ENCODE measurements around the gene FRRS1L. TPM values are rescaled to one million over a fixed set of nuclear protein-coding genes. Genes with fewer than 3 reads are reported as not detected.

The FRRS1L gene
- total and polyA plus RNA-seq, 2 donors (not counting 1 experiment from before 2014, with no cell fraction given), result 0.08 to 0.17 TPM

DNA sequence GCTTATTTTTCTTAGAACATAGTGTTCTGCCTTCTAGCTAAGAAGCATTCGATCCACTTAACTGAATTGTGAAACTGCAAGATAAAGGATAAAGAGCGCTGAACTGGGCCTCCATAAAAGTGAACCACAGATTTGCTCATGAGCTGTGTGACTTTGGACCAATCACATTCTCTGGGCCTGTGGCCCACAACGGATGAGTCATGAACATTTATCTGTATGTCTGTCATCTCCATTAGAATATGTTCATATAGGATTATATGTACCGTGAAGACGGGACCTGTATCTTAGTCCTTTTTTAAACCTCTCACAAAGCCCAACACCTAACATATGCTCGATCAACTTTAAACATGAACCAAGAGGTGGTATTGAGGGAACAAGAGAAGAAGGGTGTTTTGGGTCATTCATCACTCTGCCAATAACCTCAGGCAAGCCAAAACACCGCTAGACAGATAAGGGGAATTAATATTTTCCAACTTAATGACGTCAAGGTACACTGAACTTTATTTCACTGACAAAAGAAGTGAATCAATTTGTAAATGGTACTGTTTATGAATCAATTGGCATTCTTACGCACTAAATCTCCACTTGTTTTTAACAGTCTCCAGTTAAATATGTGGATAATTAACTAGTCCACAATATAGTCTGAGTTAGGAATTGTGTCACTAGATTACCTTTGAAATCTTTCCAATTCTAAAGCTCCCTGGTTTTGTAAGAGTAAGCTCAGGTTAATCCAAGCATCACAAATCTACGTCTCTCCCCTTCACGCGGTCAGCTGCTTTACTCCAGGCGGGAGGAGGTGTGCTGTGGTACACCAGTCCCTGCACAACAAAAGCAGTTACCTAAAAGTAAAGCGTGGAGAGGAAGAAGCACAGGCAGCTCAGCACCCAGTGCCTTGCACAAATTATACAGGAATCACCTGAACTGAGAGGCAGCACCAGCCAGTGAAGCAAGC lies 48.9 kb downstream of the FRRS1L start:
- peak overlapping the region; percentile 77 for H3K9ac ChIP-seq (ENCODE audit: insufficient read depth, low read length)
- no peaks in the 10 kb centered on the region for H4K20me1 ChIP-seq (ENCODE audit: control insufficient read depth, extremely low read depth, insufficient read depth, low read length)
- H3K36me3 ChIP-seq (ENCODE audit: control insufficient read depth, insufficient read depth, low read length), result no peaks in the 10 kb centered on the region
- TF ChIP-seq CTCF (conservative IDR thresholded peaks at IDR 0.05 in 1 of 2, IDR thresholded peaks at IDR 0.05 in 1 of 2; ENCODE audit: low read depth in 1 of 2, low read length in 2 of 2), result no peak
- no peak for TF ChIP-seq EZH2 (IDR thresholded peaks at IDR 0.05; ENCODE audit: low read length, missing control alignments)
- peak overlapping the region; percentile 74 to 88 (median 82) for H3K4me3 ChIP-seq (replicated peaks in 1 of 4; ENCODE audit: control extremely low read depth in 1 of 4, insufficient read depth in 1 of 4, low read depth in 3 of 4, low read length in 4 of 4)
- H3K4me2 ChIP-seq (ENCODE audit: extremely low read depth, insufficient read depth, low read length), result peak overlapping the region; percentile 85
- no peak overlapping the region for H2AFZ ChIP-seq (ENCODE audit: low read length)
- no peaks in the 10 kb centered on the region for H3K9me3 ChIP-seq (ENCODE audit: control insufficient read depth, insufficient read depth, low read depth, low read length)
- peak; percentile 87 to 95 for DNase-seq (ENCODE audit: low read depth in 2 of 2)
- H3K79me2 ChIP-seq (ENCODE audit: control insufficient read depth, insufficient read depth, low read length), result peaks cover 63% of the 10 kb centered on the region
- H3K27me3 ChIP-seq (ENCODE audit: control insufficient read depth, insufficient read depth, low read length), result no peaks in the 10 kb centered on the region
- H3K4me1 ChIP-seq (ENCODE audit: control insufficient read depth, extremely low read depth, insufficient read depth, low read length), result peaks cover 2% of the 10 kb centered on the region
- peak overlapping the region; percentile 48 for H3K27ac ChIP-seq (ENCODE audit: insufficient read depth, low read length)

DNA sequence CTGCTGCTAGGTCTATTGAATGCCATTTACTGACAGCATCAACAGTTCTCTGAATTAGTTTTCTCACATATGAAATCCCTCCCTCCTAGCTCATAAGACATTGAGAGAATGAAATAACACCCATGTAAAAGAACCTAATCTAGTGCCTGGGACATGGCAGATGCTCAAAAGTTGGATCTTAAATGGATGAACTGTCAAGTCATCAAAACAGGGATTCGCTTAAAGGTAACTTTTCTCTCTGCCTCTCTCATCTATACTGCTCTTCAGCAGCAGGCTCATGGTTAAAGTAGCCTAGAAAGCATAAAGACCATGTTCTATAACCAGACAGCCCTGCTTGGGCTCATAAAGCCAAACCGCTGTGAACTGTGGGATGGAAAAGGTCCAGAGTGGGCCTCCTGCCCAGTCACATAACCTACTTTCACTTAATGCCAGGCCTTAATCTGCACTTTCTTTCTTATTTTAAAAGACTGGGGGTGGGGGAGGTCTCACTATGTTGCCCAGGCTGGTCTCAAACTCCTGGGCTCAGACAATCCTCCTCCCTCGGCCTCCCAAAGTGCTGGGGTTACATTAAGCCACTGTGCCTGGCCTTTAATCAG lies 51.0 kb downstream of the FRRS1L start:
- Histone ChIP-seq H4K20me1 (ENCODE audit: control insufficient read depth, extremely low read depth, insufficient read depth, low read length) (no peaks in the 10 kb centered on the region), H2AFZ (ENCODE audit: low read length) (no peak overlapping the region), H3K9ac (ENCODE audit: insufficient read depth, low read length) (no peak overlapping the region), H3K36me3 (ENCODE audit: control insufficient read depth, insufficient read depth, low read length) (no peaks in the 10 kb centered on the region), H3K27me3 (ENCODE audit: control insufficient read depth, insufficient read depth, low read length) (no peaks in the 10 kb centered on the region), H3K9me3 (ENCODE audit: control insufficient read depth, insufficient read depth, low read depth, low read length) (no peaks in the 10 kb centered on the region), H3K79me2 (ENCODE audit: control insufficient read depth, insufficient read depth, low read length) (peaks cover 81% of the 10 kb centered on the region), H3K27ac (ENCODE audit: insufficient read depth, low read length) (no peak overlapping the region), H3K4me1 (ENCODE audit: control insufficient read depth, extremely low read depth, insufficient read depth, low read length) (peaks cover 3% of the 10 kb centered on the region), H3K4me2 (ENCODE audit: extremely low read depth, insufficient read depth, low read length) (no peak overlapping the region), H3K4me3 (replicated peaks in 1 of 4; ENCODE audit: control extremely low read depth in 1 of 4, insufficient read depth in 1 of 4, low read depth in 3 of 4, low read length in 4 of 4) (no peak overlapping the region)
- no peak for TF ChIP-seq EZH2 (IDR thresholded peaks at IDR 0.05; ENCODE audit: low read length, missing control alignments)
- no peak for TF ChIP-seq CTCF (conservative IDR thresholded peaks at IDR 0.05 in 1 of 2, IDR thresholded peaks at IDR 0.05 in 1 of 2; ENCODE audit: low read depth in 1 of 2, low read length in 2 of 2)
- peak; percentile 51 for DNase-seq (ENCODE audit: low read depth in 2 of 2)

GRCh38 chr9:109114670-109115069 lies 52.4 kb downstream of the FRRS1L start:
- H3K9ac ChIP-seq (ENCODE audit: insufficient read depth, low read length), result no peak overlapping the region
- no peaks in the 10 kb centered on the region for H3K9me3 ChIP-seq (ENCODE audit: control insufficient read depth, insufficient read depth, low read depth, low read length)
- no peak overlapping the region for H3K27ac ChIP-seq (ENCODE audit: insufficient read depth, low read length)
- no peaks in the 10 kb centered on the region for H4K20me1 ChIP-seq (ENCODE audit: control insufficient read depth, extremely low read depth, insufficient read depth, low read length)
- no peak overlapping the region for H3K4me3 ChIP-seq (replicated peaks in 1 of 4; ENCODE audit: control extremely low read depth in 1 of 4, insufficient read depth in 1 of 4, low read depth in 3 of 4, low read length in 4 of 4)
- H3K27me3 ChIP-seq (ENCODE audit: control insufficient read depth, insufficient read depth, low read length), result no peaks in the 10 kb centered on the region
- no peak overlapping the region for H2AFZ ChIP-seq (ENCODE audit: low read length)
- H3K4me1 ChIP-seq (ENCODE audit: control insufficient read depth, extremely low read depth, insufficient read depth, low read length), result peaks cover 8% of the 10 kb centered on the region
- DNase-seq (ENCODE audit: low read depth in 2 of 2), result peak; percentile 57 to 77
- H3K79me2 ChIP-seq (ENCODE audit: control insufficient read depth, insufficient read depth, low read length), result peaks cover 91% of the 10 kb centered on the region
- TF ChIP-seq EZH2 (IDR thresholded peaks at IDR 0.05; ENCODE audit: low read length, missing control alignments) (no peak), CTCF (conservative IDR thresholded peaks at IDR 0.05 in 1 of 2, IDR thresholded peaks at IDR 0.05 in 1 of 2; ENCODE audit: low read depth in 1 of 2, low read length in 2 of 2) (no peak)
- H3K4me2 ChIP-seq (ENCODE audit: extremely low read depth, insufficient read depth, low read length), result peak overlapping the region; percentile 46
- no peaks in the 10 kb centered on the region for H3K36me3 ChIP-seq (ENCODE audit: control insufficient read depth, insufficient read depth, low read length)
